ENCODE measurements around the gene COL26A1.

- TF ChIP-seq EZH2 (IDR thresholded peaks at IDR 0.05; ENCODE audit: borderline replicate concordance), result no peak
- no peak for TF ChIP-seq CTCF (IDR thresholded peaks at IDR 0.05; ENCODE audit: poor library complexity)
Measured at GRCh38 chr7:101465576-101466196, 103.0 kb downstream of the COL26A1 start.
